ENCODE measurements around the gene FIBCD1. TPM values are rescaled to one million over a fixed set of nuclear protein-coding genes. Genes with fewer than 3 reads are reported as not detected.
A peak's percentile ranks its signal among the peaks of the same experiment; 100 is the strongest.

The FIBCD1 gene
- total RNA-seq, 1 experiment from 2014 or later: 7.1 TPM

DNA sequence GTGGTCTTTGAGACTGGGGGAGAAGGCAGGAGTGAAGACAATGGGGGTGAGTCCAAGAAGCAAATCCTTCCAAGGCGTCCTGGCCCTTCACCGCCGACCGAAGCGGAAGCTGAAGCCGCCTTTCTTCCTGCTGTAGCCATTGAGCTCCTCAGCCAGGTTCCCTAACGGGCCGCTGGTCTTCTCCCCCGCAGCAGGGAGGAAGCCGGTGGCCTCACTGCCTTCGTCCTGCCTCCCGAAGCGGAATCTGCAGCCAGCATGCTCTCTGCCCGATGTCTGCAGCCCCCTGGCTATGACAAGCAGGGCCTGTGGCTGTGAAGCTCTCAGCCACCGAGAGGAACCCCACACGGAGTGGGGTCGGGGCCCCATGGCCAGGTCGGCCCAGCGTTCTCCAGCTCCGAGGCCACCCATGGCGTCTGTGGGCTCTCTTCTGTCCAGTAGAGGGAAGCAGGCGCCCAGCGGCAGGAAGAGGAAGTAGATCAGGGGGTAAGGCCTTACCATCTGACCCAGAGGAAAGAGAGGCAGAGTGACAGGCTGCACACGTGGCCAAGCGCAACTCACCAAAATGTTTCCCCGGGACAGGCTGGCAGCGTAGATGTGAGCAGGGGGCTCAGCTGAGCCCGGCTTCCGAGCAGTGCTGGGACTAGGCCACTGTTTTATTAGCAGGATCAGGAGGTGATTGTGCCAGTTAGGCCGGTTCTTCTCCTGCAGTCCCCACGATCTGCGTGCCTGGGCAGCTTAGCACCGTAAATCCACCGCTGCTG is 45.5 kb downstream of the FIBCD1 start:
- H3K4me2 ChIP-seq (ENCODE audit: insufficient read depth, insufficient read length, low read length): no peak overlapping the region
- no peak overlapping the region for H2BK15ac ChIP-seq (ENCODE audit: low read depth, low read length)
- no peak overlapping the region for H2AK5ac ChIP-seq (ENCODE audit: insufficient read length, low read length)
- no peaks in the 10 kb centered on the region for H3K9me3 ChIP-seq (ENCODE audit: control insufficient read depth, low read depth, low read length)
- H3K79me1 ChIP-seq (ENCODE audit: insufficient read depth, low read depth, low read length, poor library complexity, severe bottlenecking): no peaks in the 10 kb centered on the region
- peak overlapping the region; percentile 22 to 61 (median 38); a peak in 3 of 7 replicates for H3K27ac Mint-ChIP-seq
- H4K5ac ChIP-seq (ENCODE audit: insufficient read length, low read depth, low read length): no peak overlapping the region
- no peaks in the 10 kb centered on the region for H4K20me1 ChIP-seq (ENCODE audit: control insufficient read depth, insufficient read depth, insufficient read length)
- peaks cover 0 to 27% (median 2%) of the 10 kb centered on the region in 3 experiments for H3K36me3 Mint-ChIP-seq (ENCODE audit: insufficient read depth in 1 of 3, low read depth in 3 of 3)
- no CpG with 5 or more reads among the region's 34 CpGs for WGBS (ENCODE audit: extremely low coverage, insufficient read length, low lambda C conversion rate)
- no peak overlapping the region for H3K23ac ChIP-seq (ENCODE audit: insufficient read length, low read depth, low read length)
- TF ChIP-seq, protein P1, sequence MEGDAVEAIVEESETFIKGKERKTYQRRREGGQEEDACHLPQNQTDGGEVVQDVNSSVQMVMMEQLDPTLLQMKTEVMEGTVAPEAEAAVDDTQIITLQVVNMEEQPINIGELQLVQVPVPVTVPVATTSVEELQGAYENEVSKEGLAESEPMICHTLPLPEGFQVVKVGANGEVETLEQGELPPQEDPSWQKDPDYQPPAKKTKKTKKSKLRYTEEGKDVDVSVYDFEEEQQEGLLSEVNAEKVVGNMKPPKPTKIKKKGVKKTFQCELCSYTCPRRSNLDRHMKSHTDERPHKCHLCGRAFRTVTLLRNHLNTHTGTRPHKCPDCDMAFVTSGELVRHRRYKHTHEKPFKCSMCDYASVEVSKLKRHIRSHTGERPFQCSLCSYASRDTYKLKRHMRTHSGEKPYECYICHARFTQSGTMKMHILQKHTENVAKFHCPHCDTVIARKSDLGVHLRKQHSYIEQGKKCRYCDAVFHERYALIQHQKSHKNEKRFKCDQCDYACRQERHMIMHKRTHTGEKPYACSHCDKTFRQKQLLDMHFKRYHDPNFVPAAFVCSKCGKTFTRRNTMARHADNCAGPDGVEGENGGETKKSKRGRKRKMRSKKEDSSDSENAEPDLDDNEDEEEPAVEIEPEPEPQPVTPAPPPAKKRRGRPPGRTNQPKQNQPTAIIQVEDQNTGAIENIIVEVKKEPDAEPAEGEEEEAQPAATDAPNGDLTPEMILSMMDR (conservative IDR thresholded peaks at IDR 0.05): peak; percentile 59
- no peaks in the 10 kb centered on the region for H3K27me3 ChIP-seq (ENCODE audit: insufficient read depth, low read length)
- no peak overlapping the region for H3K18ac ChIP-seq (ENCODE audit: insufficient read length, low read depth, low read length)
- no peaks in the 10 kb centered on the region for H3K79me2 ChIP-seq (ENCODE audit: insufficient read depth, low read length)
- peaks cover 2 to 9% of the 10 kb centered on the region in 2 experiments; a peak in 1 of 4 replicates for H3K4me1 Mint-ChIP-seq
- no peak overlapping the region for H3T11ph ChIP-seq (ENCODE audit: low read length)
- H2BK20ac ChIP-seq (ENCODE audit: low read depth, low read length, poor library complexity, severe bottlenecking): no peak overlapping the region
- no peak overlapping the region for H3K56ac ChIP-seq (ENCODE audit: insufficient read length, low read depth, low read length)
- DNase-seq: peak; percentile 29
- no peak overlapping the region for H3K27ac ChIP-seq (ENCODE audit: insufficient read length, low read depth, low read length)
- no peaks in the 10 kb centered on the region for H3K4me1 ChIP-seq (ENCODE audit: insufficient read depth, low read length)
- no peaks in the 10 kb centered on the region; the same call in 1 of the 2 replicates for H3K27me3 Mint-ChIP-seq (ENCODE audit: low read depth)
- no peak overlapping the region for H2AFZ ChIP-seq (ENCODE audit: low read length)
- no peak overlapping the region for H2BK120ac ChIP-seq (ENCODE audit: low read depth, low read length, poor library complexity, severe bottlenecking)
- H2BK5ac ChIP-seq (ENCODE audit: insufficient read length, low read length): no peak overlapping the region
- H2BK12ac ChIP-seq (ENCODE audit: insufficient read length, low read depth, low read length): no peak overlapping the region
- H3K9ac ChIP-seq (ENCODE audit: extremely low read depth, insufficient read length, low read length): no peak overlapping the region
- H4K8ac ChIP-seq (replicated peaks; ENCODE audit: insufficient read length, low read depth, low read length): no peak overlapping the region
- H3K9me3 Mint-ChIP-seq: no peaks in the 10 kb centered on the region; a peak in 1 of 5 replicates
- no peaks in the 10 kb centered on the region for H3K23me2 ChIP-seq (ENCODE audit: insufficient read length, low read depth, low read length, poor library complexity, severe bottlenecking)
- no peak overlapping the region for H4K91ac ChIP-seq (ENCODE audit: insufficient read length, low read depth, low read length)
- no peak overlapping the region for H3K4ac ChIP-seq (ENCODE audit: low read depth, low read length)
- no peak overlapping the region for H3K14ac ChIP-seq (ENCODE audit: insufficient read depth, low read length)
- no peak overlapping the region for H3K4me3 Mint-ChIP-seq

Data from H9 (cell line).